Neural cell (in vitro differentiated cells): ENCODE results near the gene GGT1.

ENCODE experiments used
- CTCF ChIP-seq: fragments of 450-650 bp; IDR thresholded peaks from 2 replicates; pipeline ENCODE4 v1.5.1; 2014; ENCODE audit warnings: antibody characterized with exemption, mild to moderate bottlenecking, moderate library complexity; ENCODE audit not compliant: poor library complexity, severe bottlenecking
- EP300 ChIP-seq: fragments of 450-650 bp; conservative IDR thresholded peaks from 2 replicates; pipeline ENCODE4 v1.6.1; 2014; ENCODE audit warnings: antibody characterized with exemption, mild to moderate bottlenecking, moderate library complexity; ENCODE audit not compliant: poor library complexity, severe bottlenecking
- EZH2 ChIP-seq: fragments of 200-600, 300-800 bp; shearing (Covaris generic), sonication (generic); IDR thresholded peaks from 2 replicates; pipeline ENCODE4 v1.6.1; 2014; ENCODE audit warnings: antibody characterized with exemption, low read length, borderline replicate concordance, mild to moderate bottlenecking; ENCODE audit not compliant: insufficient read depth, poor library complexity, severe bottlenecking
- POLR2AphosphoS5 ChIP-seq: IDR thresholded peaks from 2 replicates; pipeline ENCODE4 v1.6.1; 2012
- REST ChIP-seq: IDR thresholded peaks from 2 replicates; pipeline ENCODE4 v1.6.1; 2012; ENCODE audit warnings: borderline replicate concordance
- TAF1 ChIP-seq: IDR thresholded peaks from 2 replicates; pipeline ENCODE4 v1.6.1; 2012; ENCODE audit warnings: low read depth

- TF ChIP-seq EP300 (no peak), CTCF (no peak), POLR2AphosphoS5 (no peak), EZH2 (no peak), TAF1 (no peak), REST (no peak)
Observed at GRCh38 chr22:24582056-24582814, 20.8 kb upstream of the GGT1 start.
